Mucosa of descending colon (tissue), 3 donors: ENCODE results near the gene PRKCSH. TPM values are rescaled to one million over a fixed set of nuclear protein-coding genes. Genes with fewer than 3 reads are reported as not detected.
A peak's percentile ranks its signal among the peaks of the same experiment; 100 is the strongest.

Experiments used
- ATAC-seq: fragments of 200-7000 bp; cut with Tn5 transposase; one replicate; pipeline ENCODE4 v1.9.1; 2020; ENCODE audit warnings: mild to moderate bottlenecking, moderate library complexity
- DNase-seq, 3 donors: peaks; one replicate each; pipeline ENCODE4 v3.0.0-alpha.2; 2020
- H3K36me3 ChIP-seq: fragments of 200-600 bp; one replicate; pipeline ENCODE4 v1.8.0; 2021; ENCODE audit warnings: low read depth, mild to moderate bottlenecking
- H3K4me1 ChIP-seq: fragments of 200-600 bp; one replicate; pipeline ENCODE4 v1.8.0; 2021; ENCODE audit warnings: low read depth, mild to moderate bottlenecking
- H3K4me3 ChIP-seq: fragments of 200-600 bp; one replicate; pipeline ENCODE4 v1.8.0; 2021; ENCODE audit warnings: mild to moderate bottlenecking
- H3K9me3 ChIP-seq: fragments of 200-600 bp; one replicate; pipeline ENCODE4 v1.8.0; 2021; ENCODE audit warnings: mild to moderate bottlenecking
- intact Hi-C, 2 donors: fragments of 100-400 bp; cut with DNase I in 1 of 2; cut with micrococcal nuclease in 1 of 2; formaldehyde crosslinking; loops; one replicate each; pipeline versions ENCODE4 v1.11.0 to v1.11.1; 2022; cut with DNase I, micrococcal nuclease
- total RNA-seq, 3 donors: library from RNA; stranded (reverse); fragmentation: NEBNext Ultra II Directional in 2 of 3; extraction: Animal tissue kit (Norgen Biotek cat#: 25700) in 2 of 3; gene quantifications; one replicate each; pipeline versions ENCODE4 v1.2.1 to v1.2.4, GENCODE V29; 2021 to 2023
- TF ChIP-seq, protein P1 (sequence below): fragments of 200-600 bp; IDR thresholded peaks from one replicate; pipeline ENCODE4 v1.8.0; 2022; ENCODE audit warnings: antibody characterized with exemption, mild to moderate bottlenecking
- donor health status: DM: no; HTN: no; CAD: no; lungs with moderate emphysema.
- donor health status: DM: no; HTN: no; CAD: no.
- donor health status: DM: no; HTN: yes; CAD: no.

The PRKCSH gene
- total RNA-seq, 3 donors from 2014 or later, result 249 to 337 (median 302) TPM

- TF ChIP-seq, protein P1, sequence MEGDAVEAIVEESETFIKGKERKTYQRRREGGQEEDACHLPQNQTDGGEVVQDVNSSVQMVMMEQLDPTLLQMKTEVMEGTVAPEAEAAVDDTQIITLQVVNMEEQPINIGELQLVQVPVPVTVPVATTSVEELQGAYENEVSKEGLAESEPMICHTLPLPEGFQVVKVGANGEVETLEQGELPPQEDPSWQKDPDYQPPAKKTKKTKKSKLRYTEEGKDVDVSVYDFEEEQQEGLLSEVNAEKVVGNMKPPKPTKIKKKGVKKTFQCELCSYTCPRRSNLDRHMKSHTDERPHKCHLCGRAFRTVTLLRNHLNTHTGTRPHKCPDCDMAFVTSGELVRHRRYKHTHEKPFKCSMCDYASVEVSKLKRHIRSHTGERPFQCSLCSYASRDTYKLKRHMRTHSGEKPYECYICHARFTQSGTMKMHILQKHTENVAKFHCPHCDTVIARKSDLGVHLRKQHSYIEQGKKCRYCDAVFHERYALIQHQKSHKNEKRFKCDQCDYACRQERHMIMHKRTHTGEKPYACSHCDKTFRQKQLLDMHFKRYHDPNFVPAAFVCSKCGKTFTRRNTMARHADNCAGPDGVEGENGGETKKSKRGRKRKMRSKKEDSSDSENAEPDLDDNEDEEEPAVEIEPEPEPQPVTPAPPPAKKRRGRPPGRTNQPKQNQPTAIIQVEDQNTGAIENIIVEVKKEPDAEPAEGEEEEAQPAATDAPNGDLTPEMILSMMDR, result no peak
- ATAC-seq (peak; percentile 59), DNase-seq (peak in 2 of 3 donors; percentile 25 to 53)
- Histone ChIP-seq H3K4me1 (peaks cover 39% of the 10 kb centered on the region), H3K9me3 (no peaks in the 10 kb centered on the region), H3K4me3 (no peak within 1 kb of the TSS), H3K36me3 (no peaks in the 10 kb centered on the region)
- intact Hi-C loops, result no loop called here
Observed at GRCh38 chr19:11418549-11419506, 16.6 kb upstream of the PRKCSH start, which contains the start of gene RGL3. TSS of gene RGL3 (minus strand) at chr19:11419314. CDS start at chr19:11419278, 36 bp downstream.

DNA sequence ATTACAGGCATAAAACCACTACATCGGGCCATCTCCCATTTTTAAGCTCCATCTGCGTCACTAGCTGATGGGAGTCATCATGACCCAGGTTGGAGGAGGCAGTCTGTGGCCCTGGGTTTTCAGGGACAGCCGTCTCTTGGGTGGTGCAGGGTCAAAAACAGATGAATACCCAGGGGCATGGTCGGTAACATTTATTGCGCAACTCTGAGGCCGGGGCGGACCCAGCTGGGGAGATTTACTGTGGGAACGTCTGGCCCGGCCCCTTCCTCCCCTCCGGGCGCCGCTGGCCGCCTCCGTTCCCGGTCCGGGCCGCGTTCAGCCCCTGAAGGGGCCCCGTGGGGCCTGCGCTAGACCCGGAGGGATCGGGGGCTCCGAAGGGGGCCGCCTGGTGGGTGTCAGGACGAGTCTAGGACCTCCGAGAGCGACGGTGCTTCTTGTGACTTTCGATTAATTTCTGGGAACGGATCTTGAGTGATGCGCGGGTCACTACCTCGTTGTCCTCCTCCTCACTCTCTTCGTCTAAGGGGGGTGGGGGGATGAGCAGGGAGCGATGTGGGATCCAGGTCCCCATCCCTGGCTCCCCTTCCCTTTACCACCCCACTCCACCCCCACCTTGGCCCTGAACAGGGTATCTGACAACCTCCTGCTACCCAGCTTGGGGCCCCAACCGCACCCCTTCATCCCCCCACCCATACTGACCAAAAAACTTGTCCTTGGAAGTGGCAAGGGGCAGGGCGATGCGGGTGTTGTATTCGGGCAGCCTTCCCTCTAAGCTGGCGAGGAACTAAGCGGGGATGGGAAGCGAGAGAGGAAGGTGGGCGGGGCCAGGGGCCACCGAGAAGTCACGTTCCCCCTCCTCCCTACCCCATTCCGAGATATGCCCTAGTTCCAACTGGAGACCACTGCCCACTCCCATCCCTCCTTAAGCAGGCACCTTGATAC lies 14.7 kb upstream of the PRKCSH start:
- H3K36me3 ChIP-seq, result no peaks in the 10 kb centered on the region
- no peak overlapping the region for H3K4me3 ChIP-seq
- DNase-seq (peak in 2 of 3 donors; percentile 30 to 43), ATAC-seq (no peak)
- H3K9me3 ChIP-seq, result no peaks in the 10 kb centered on the region
- peaks cover 39% of the 10 kb centered on the region for H3K4me1 ChIP-seq
- TF ChIP-seq, protein P1, result no peak
- intact Hi-C loops, result no loop called here

- intact Hi-C loops, result no loop called here
- H3K9me3 ChIP-seq, result no peaks in the 10 kb centered on the region
- DNase-seq (peak; percentile 56 to 70 (median 69)), ATAC-seq (peak; percentile 50)
- no peaks in the 10 kb centered on the region for H3K36me3 ChIP-seq
- H3K4me3 ChIP-seq, result no peak overlapping the region
- peaks cover 39% of the 10 kb centered on the region for H3K4me1 ChIP-seq
- TF ChIP-seq, protein P1, result no peak
Observed at GRCh38 chr19:11421371-11422098, 13.9 kb upstream of the PRKCSH start.

- H3K4me1 ChIP-seq, result peaks cover 39% of the 10 kb centered on the region
- no peaks in the 10 kb centered on the region for H3K36me3 ChIP-seq
- ATAC-seq (peak; percentile 80), DNase-seq (peak; percentile 80 to 92 (median 87))
- TF ChIP-seq, protein P1, result no peak
- intact Hi-C loops, result no loop called here
- H3K9me3 ChIP-seq, result no peaks in the 10 kb centered on the region
- no peak overlapping the region for H3K4me3 ChIP-seq
Observed at GRCh38 chr19:11422163-11423065, 13.0 kb upstream of the PRKCSH start.
